ENCODE measurements around the gene PILRA.
"Not testable (repeated sequence)": the region's sequence is repeated elsewhere in the genome, so short reads cannot be mapped to it uniquely, and the experiment has no call there.

The PILRA gene

DNA sequence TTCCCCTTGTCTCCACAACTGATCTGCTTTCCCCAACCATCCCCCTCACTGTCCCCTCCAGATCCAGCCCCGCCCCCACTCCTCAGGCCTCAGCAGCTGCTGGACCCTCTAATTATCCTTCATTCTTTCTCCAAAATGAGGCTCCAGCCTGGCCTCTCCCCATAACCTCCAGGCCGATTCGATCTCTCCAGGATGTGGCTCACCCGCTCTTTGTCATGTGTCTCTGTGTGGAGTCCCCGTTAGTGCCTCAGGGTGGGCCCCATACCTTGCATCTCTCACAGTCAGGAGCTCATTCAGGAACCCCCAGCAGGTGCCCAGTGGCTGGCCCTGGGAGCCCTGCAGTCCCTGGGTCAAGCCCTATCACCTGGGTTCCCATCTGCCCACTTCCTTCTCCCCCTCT lies 1.3 kb downstream of the PILRA start:
- H3K4me3 ChIP-seq (replicated peaks in 1 of 2; ENCODE audit: low read depth in 2 of 2, low read length in 2 of 2): no peak overlapping the region
- TF ChIP-seq, protein P1, sequence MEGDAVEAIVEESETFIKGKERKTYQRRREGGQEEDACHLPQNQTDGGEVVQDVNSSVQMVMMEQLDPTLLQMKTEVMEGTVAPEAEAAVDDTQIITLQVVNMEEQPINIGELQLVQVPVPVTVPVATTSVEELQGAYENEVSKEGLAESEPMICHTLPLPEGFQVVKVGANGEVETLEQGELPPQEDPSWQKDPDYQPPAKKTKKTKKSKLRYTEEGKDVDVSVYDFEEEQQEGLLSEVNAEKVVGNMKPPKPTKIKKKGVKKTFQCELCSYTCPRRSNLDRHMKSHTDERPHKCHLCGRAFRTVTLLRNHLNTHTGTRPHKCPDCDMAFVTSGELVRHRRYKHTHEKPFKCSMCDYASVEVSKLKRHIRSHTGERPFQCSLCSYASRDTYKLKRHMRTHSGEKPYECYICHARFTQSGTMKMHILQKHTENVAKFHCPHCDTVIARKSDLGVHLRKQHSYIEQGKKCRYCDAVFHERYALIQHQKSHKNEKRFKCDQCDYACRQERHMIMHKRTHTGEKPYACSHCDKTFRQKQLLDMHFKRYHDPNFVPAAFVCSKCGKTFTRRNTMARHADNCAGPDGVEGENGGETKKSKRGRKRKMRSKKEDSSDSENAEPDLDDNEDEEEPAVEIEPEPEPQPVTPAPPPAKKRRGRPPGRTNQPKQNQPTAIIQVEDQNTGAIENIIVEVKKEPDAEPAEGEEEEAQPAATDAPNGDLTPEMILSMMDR (IDR thresholded peaks at IDR 0.05; ENCODE audit: low read depth, low read length): no peak

DNA sequence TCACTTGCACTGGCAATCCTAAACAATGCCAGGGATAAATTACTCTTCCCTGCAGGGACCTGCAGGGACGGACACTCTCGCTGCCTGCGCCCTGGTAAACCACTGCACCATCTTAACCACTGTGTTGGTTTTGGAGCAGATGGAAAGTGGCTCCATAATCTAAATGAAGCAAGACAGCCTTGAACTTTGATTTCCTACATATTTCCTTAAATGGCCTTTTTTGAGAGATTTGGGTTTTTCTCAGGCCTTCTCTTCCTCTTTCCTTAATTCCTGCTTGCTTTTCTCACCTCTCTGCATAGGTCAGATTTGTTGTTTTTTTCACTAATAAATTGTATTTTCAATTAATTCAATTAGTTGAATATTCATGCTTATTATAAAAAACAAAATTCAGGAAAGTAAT lies 2.8 kb downstream of the PILRA start:
- no peak for DNase-seq (ENCODE audit: low read depth in 2 of 2)
- H3K4me3 ChIP-seq (replicated peaks in 1 of 2; ENCODE audit: low read depth in 2 of 2, low read length in 2 of 2): no peak overlapping the region
- TF ChIP-seq, protein P1 (IDR thresholded peaks at IDR 0.05; ENCODE audit: low read depth, low read length): no peak

More for the DNA sequence above, 1.3 kb downstream of the PILRA start:
- no peak for DNase-seq (ENCODE audit: low read depth in 2 of 2)

DNA sequence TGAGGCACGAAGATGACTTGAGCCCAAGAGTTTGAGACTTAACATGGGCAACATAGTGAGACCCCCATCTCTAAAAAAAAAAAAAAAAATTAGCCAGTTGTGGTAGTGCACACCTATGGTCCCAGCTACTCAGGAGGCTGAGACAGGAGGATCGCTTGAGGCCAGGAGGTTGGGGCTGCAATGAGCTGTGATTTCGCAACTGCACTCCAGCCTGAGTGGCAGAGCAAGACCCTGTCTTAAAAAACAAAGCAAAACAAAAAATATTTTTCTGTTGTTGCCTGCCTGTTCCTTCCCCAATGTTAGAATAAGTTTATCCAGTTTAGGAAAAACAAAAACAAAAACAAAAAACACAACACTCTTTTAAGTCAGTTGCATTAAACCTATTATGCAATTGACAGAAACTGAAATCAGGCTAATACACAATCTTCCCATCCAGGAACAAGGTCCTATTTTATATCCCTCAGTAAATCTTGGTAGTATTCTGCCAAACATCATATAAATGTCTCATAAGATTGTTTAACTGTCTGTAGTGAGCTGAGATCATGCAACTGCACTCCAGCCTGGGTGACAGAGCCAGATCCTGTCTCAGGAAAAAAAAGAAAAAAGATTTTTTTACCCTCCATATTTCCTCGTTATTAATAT lies 4.9 kb downstream of the PILRA start:
- DNase-seq (ENCODE audit: low read depth in 2 of 2): no peak
- TF ChIP-seq, protein P1 (IDR thresholded peaks at IDR 0.05; ENCODE audit: low read depth, low read length): no peak
- H3K4me3 ChIP-seq (replicated peaks in 1 of 2; ENCODE audit: low read depth in 2 of 2, low read length in 2 of 2): no peak overlapping the region

DNA sequence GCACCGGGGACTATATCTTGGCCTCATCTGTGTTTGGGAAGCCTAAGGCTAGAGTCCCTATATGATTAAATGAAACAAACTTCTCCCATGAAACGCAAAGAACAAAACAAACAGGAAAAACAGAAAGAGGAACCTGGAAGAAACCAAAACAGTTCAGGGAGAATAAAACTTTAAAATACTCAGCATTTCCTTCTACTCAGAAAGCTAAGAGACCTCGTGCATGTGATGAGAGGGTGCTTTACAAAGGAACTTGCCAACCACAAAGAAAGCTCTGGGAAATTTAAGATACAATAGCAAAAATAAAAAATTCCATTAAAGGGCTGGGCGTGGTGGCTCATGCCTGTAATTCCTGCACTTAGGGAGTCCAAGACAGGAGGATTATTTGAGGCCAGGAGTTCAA lies 6.9 kb downstream of the PILRA start:
- DNase-seq (ENCODE audit: low read depth in 2 of 2): no peak
- TF ChIP-seq, protein P1 (IDR thresholded peaks at IDR 0.05; ENCODE audit: low read depth, low read length): no peak
- no peak overlapping the region for H3K4me3 ChIP-seq (replicated peaks in 1 of 2; ENCODE audit: low read depth in 2 of 2, low read length in 2 of 2)

DNA sequence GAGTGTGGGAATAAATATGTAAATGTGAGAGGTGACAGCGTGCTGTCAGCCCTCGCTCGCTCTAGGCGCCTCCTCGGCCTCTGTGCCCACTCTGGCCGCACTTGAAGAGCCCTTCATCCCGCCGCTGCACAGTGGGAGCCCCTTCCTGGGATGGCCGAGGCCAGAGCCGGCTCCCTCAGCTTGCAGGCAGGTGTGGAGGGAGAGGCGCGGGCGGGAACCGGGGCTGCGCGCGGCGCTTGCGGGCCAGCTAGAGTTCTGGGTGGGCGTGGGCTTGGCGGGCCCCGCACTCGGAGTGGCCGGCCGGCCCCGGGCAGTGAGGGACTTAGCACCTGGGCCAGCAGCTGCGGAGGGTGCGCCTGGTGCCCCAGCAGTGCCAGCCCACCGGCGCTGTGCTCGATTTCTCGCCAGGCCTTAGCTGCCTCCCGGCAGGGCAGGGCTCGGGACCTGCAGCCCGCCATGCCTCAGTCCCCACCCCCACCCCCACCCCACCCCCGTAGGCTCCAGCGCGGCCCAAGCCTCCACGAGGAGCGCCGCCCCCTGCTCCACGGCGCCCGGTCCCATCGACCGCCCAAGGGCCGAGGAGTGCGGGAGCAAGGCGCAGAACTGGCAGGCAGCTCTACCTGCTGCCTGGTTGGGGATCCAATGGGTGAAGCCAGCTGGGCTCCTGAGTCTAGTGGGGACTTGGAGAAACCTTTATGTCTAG lies 8.4 kb downstream of the PILRA start:
- DNase-seq (ENCODE audit: low read depth in 2 of 2); H3K4me3 ChIP-seq (replicated peaks in 1 of 2; ENCODE audit: low read depth in 2 of 2, low read length in 2 of 2): not testable (repeated sequence)

DNA sequence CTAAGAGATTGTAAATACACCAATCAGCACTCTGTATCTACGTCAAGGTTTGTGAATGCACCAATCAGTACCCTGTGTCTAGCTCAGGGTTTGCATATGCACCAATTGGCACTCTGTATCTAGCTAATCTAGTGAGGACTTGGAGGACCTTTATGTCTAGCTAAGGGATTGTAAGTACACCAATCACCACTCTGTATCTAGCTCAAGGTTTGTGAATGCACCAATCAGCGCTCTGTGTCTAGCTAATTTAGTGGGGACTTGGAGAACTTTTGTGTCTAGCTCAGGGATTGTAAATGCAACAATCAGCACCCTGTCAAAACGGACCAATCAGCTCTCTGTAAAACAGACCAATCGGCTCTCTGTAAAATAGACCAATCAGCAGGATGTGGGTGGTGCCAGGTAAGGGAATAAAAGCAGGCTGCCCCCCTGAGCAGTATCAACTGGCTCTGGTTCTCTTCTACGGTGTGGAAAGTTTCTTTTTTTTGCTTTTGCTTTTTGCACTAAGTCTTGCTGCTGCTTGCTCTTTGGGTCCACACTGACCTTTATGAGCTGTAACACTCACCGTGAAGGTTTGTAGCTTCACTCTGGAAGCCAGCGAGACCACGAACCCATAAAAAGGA lies 9.1 kb downstream of the PILRA start:
- DNase-seq (ENCODE audit: low read depth in 2 of 2); H3K4me3 ChIP-seq (replicated peaks in 1 of 2; ENCODE audit: low read depth in 2 of 2, low read length in 2 of 2): not testable (repeated sequence)

DNA sequence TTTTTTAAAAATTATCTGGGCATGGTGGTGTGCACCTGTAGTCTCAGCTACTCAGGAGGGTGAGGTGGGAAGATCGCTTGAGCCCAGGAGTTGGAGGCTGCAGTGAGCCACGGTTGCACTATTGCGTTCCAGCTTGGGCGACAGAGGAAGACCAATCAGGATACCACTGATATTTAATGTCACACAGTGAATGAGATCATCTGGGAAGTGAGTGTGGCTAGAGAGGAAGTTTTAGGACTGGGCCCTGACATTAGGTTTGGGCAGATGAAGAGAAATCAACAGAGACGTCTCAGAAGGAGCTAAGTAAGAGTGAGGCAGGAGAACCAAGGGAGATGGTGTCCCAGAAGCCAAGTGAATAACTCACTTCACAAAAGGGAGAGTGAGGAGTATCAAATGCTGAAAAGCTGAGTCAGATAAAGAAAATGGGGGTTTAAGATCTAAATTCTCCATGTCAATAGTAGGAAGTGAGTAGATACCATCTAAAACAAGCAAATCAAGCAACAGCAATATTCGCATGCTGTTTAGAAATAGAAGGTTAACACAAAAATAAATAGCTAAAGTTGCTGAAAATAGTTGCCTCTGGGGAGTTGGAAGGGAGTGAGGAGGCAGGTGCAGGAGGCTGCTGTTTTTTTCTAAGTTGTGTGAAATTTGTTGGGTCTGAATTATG lies 11.5 kb downstream of the PILRA start:
- TF ChIP-seq, protein P1 (IDR thresholded peaks at IDR 0.05; ENCODE audit: low read depth, low read length): no peak
- no peak overlapping the region for H3K4me3 ChIP-seq (replicated peaks in 1 of 2; ENCODE audit: low read depth in 2 of 2, low read length in 2 of 2)
- DNase-seq (ENCODE audit: low read depth in 2 of 2): no peak
